ENCODE measurements around the gene TMEM222.
"Not testable (repeated sequence)": the region's sequence is repeated elsewhere in the genome, so short reads cannot be mapped to it uniquely, and the experiment has no call there.

TMEM222 gene

DNA sequence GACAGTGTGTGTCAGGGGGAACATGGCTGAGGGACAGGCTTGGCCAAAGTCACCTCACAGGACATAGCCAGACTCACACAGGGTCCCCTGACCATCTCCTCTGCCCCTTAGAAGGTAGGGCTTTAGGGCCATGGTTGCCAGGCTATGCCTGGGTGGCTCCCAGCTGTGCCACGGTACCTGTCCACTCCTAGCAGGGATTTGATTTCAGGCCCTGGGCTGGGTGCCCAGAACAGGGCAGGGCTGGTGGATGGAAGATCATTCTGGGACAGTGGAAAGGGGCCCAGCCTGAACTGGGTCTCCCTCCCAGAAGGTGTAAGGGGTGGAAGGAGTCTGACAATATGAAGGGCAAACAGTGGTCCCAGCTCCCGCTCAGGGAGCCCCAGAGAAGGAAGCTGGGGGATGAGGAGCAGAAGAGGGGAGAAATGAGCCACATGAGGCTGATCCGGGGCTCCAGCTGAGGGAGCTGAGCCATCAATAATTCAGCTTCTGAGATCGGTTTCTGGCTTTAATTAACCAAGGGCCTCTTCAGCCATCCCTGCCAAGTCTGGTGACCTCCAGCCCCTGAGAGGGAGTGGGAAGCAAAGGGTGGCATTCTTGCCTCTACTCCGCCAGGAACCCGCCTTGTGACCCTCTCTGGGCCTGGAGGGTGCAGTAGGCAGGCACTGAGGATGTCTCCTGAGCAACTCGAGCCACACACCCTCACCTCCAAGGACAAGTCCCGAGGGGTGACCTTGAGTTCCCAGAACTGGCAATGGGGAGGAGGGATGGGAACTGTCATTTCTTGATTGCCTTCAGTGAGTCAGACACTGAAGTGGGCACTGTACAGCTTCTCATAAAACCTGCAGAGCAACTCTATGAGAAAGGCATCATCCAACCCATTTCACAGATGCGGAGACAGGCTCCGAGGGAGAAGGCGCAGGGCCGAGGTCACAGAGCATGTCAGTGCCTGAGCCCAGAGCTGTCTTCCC is 59.1 kb downstream of the TMEM222 start:
- DNase-seq, result no peak

DNA sequence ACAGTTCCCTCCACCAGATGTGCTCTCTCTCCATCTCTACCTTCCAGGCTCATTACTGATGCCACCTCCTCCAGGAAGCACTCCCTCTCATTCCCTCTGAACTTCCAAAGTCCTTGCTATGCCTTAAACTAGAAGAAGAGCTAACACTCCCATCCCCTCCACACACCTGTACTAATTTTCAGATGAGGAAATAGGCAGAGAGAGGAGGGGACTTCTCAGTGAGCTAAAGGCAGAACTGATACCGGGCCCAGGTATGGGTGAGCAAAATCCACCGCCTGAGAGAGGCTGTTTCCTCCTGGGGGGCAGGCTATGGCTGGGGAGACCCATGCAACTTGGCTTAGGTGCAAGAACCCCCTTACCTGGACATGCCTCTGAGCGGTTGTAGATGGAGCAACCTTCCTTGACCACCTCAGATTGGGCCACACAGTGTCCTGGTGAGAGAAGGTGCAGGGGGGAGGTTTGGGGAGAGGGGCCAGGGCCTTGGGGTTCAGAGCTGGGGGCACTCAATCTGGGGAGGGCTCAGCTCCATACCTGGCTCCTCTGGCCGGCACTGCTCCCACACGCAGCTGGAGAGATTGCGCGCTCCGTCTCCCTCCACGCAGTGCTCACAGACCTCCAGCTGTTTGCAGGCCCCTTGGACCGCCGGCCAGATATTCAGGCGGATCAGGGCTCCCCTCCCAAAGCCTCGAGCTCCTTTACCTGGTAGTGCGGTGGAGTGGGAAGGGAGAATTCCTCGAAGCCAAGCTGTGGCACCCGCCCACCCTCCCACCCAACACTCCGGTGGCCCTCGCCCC is 60.2 kb downstream of the TMEM222 start:
- DNase-seq, result no peak

DNA sequence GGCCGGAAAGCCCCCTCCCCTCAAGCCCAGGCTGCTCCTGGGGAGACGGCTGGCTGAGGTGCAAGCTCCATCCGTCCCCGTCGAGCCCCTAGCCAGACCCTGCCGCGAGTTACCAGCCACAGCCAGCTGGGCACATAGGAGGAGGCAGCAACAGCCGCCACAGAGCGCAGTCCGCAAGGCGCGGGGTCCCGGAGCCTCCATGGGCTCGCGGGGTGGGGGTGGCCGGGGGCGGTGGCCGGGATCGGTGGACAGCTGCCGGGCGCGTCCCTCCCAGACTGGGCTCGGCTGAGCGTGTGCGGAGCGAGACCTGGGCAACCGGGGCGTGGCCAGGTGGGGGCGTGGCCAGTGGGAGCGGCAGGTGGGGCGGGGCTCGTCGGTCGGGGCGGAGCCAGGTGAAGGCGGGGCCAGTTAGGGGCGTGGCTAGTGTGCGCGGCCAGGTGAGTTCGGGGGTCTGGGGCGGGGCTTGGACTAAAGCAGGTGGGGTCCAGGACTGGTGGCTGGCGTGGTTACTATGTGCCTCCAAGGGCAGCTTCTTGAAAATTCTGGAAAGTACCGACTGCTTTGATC is 61.2 kb downstream of the TMEM222 start, which contains the start of gene CD164L2:
CD164L2 (minus strand) TSS at position 295 of the 567 bp plus-strand sequence; CDS start at position 201, 94 bp downstream.
- DNase-seq, result peak in 3 of 4 experiments; percentile 13 to 28 (median 16)

- DNase-seq, result no peak
Observed at GRCh38 chr1:27383661-27384060, 61.7 kb downstream of the TMEM222 start.

DNA sequence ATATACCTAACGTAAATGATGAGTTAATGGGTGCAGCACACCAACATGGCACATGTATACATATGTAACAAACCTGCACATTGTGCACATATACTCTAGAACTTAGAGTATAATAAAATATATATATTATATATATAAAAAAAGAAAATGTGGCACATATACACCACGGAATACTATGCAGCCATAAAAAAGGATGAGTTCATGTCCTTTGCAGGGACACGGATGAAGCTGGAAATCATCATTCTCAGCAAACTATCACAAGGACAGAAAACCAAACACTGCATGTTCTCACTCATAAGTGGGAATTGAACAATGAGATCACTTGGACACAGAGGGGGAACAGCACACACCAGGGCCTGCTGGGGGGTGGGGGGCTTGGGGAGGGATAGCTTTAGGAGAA is 62.8 kb downstream of the TMEM222 start:
- DNase-seq, result not testable (repeated sequence)
